ENCODE measurements around the gene MYO16. TPM values are rescaled to one million over a fixed set of nuclear protein-coding genes. Genes with fewer than 3 reads are reported as not detected.

The MYO16 gene
- total and polyA plus RNA-seq, 2 of the 4 experiments (the other 2 are of a cell fraction) = under 0.01 to 0.03 TPM

DNA sequence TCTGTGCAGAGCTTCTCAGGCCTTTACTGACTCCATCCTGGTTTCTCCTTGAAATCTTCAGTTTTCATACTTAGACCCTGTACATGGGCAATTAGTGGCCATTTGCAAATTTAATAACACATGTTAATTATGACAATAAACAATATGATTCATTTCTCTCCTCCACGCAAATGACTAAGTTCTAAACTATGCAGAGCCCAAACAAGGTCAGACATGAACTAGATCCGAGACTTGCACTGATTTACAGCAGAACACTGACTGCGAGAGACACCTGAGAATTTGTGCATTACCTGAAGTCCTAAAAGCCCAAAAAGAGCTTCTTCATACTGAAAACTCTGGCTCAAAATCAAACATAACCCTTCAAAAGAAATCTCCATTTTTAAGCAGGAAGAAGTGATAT, 521.8 kb downstream of the MYO16 start:
- ChIA-PET CTCF (interaction anchor here (0.7 to 1.0 kb wide), 2 partner anchors 121 to 193 kb away, joined by 3 read pairs; no protein-coding TSS in a partner anchor), POLR2A (ENCODE audit: unreplicated experiment) (no interaction called here)
- Histone ChIP-seq H3K4ac (ENCODE audit: low read depth, low read length) (peak overlapping the region; percentile 97), H3K14ac (replicated peaks; ENCODE audit: low read depth, low read length) (no peak overlapping the region; the same call in 1 of the 2 replicates), H3K9ac (ENCODE audit: low read depth, low read length) (no peak overlapping the region), H3K9me1 (ENCODE audit: insufficient read depth, low read length) (peaks cover 14% of the 10 kb centered on the region), H4K8ac (ENCODE audit: low read depth in 2 of 2, low read length in 2 of 2) (0 out of 4 replicates have a peak overlapping the region, but pooled peaks of 1 of the 2 experiments have one; percentile 55), H4K5ac (ENCODE audit: low read depth, low read length) (no peak overlapping the region), H3K27ac (ENCODE audit: insufficient read depth, low read length) (no peak overlapping the region), H2BK120ac (ENCODE audit: low read depth, low read length) (0 out of 2 replicates have a peak overlapping the region, but pooled peaks have one; percentile 17), H3K4me1 (ENCODE audit: control insufficient read depth, insufficient read depth, low read length) (peaks cover 24% of the 10 kb centered on the region), H3K23ac (ENCODE audit: low read depth, low read length) (no peak overlapping the region), H3K36me3 (ENCODE audit: control insufficient read depth, insufficient read depth, low read length) (no peaks in the 10 kb centered on the region), H4K91ac (ENCODE audit: insufficient read depth, low read depth, low read length) (peak overlapping the region; percentile 17; the same call in 1 of the 2 replicates), H3K9me3 (ENCODE audit: control insufficient read depth, insufficient read depth, low read length) (no peaks in the 10 kb centered on the region), H2BK5ac (ENCODE audit: low read depth, low read length, poor library complexity, severe bottlenecking) (no peak overlapping the region), H2AK5ac (ENCODE audit: low read depth, low read length) (0 out of 2 replicates have a peak overlapping the region, but pooled peaks have one; percentile 17), H3K56ac (ENCODE audit: extremely low read depth, insufficient read depth, low read length) (no peak overlapping the region), H3K79me1 (ENCODE audit: low read depth in 1 of 2, low read length in 2 of 2) (no peaks in the 10 kb centered on the region), H2BK15ac (ENCODE audit: low read depth, low read length) (no peak overlapping the region; the same call in 2 of the 3 replicates), H2AK9ac (replicated peaks; ENCODE audit: low read depth, low read length, poor library complexity) (no peak overlapping the region), H2AFZ (replicated peaks; ENCODE audit: low read length, poor library complexity) (no peak overlapping the region), H3K4me3 (ENCODE audit: insufficient read depth, low read depth, low read length) (no peak overlapping the region), H3K27me3 (ENCODE audit: control insufficient read depth, insufficient read depth, low read length) (no peaks in the 10 kb centered on the region), H3K18ac (ENCODE audit: low read depth, low read length) (no peak overlapping the region), H3K4me2 (ENCODE audit: low read depth, low read length) (no peak overlapping the region), H4K20me1 (ENCODE audit: insufficient read depth, low read length) (no peaks in the 10 kb centered on the region), H2BK20ac (ENCODE audit: low read depth, low read length) (peak overlapping the region; percentile 3; the same call in 1 of the 2 replicates)
- in situ Hi-C loops (cut with MboI; ENCODE audit: low sequenced_read_pairs) (loop anchor here (5.0 kb wide), 2 partner anchors 101 to 636 kb away; partner anchors contain the start of gene IRS2), intact Hi-C loops (cut with micrococcal nuclease) (no loop called here), dilution Hi-C loops (cut with HindIII; ENCODE audit: low sequenced_read_pairs, unreplicated experiment) (no loop called here)
- no TSS peak for BruUV-seq (replicated peaks)
- TF ChIP-seq CEBPB (IDR thresholded peaks at IDR 0.05; ENCODE audit: low read depth, low read length) = no peak
- no peak for TF ChIP-seq POLR2A (IDR thresholded peaks at IDR 0.05; ENCODE audit: low read depth, low read length)
- TF ChIP-seq BHLHE40 (IDR thresholded peaks at IDR 0.05; ENCODE audit: low read depth, low read length) = no peak
- WGBS, 2 experiments (ENCODE audit: extremely low coverage in 2 of 2, insufficient read length in 1 of 2) = no CpG with 5 or more reads among the region's 3 CpGs
- DNase-seq (no peak), ATAC-seq (ENCODE audit: low read depth) (no peak)
